ENCODE measurements around the gene TSEN34.

GRCh38 chr19:54147676-54148075 is 43.4 kb upstream of the TSEN34 start:
- TF ChIP-seq CTCF (conservative IDR thresholded peaks at IDR 0.05; ENCODE audit: low read depth in 2 of 2) (no peak), EZH2 (IDR thresholded peaks at IDR 0.05; ENCODE audit: low read depth, unreplicated experiment) (no peak), POLR2AphosphoS5 (IDR thresholded peaks at IDR 0.05; ENCODE audit: low read depth) (no peak)

All from GM23338 (cell line).